H1 (cell line): Measurements from ENCODE around the gene PCP4. TPM values are rescaled to one million over a fixed set of nuclear protein-coding genes. Genes with fewer than 3 reads are reported as not detected.

Source experiments
- CTCF ChIA-PET: fragments of 300-600 bp; sonication (Branson Sonifier 250); formaldehyde crosslinking; loops from one replicate; lab custom pipeline; 2021; ENCODE audit not compliant: partially characterized antibody; lab: Charles Lee
- POLR2A ChIA-PET: fragments of 300-600 bp; sonication (Branson Sonifier 250); formaldehyde crosslinking; loops from one replicate; lab custom pipeline; 2021; ENCODE audit warnings: inconsistent platforms; ENCODE audit not compliant: partially characterized antibody; lab: Charles Lee
- DNase-seq, 2 experiments: peaks; one replicate each; pipeline versions ENCODE4 v3.0.0 to v3.0.0-alpha.2; 2010 to 2022; ENCODE audit warnings: low spot score in 2 of 2, low read depth in 1 of 2, mixed read lengths in 1 of 2
- FAIRE-seq: peaks from 2 replicates; lab custom pipeline; 2011; peaks lifted over from hg19 to GRCh38; lab: Jason Lieb, UNC
- H2AFZ ChIP-seq: 2 replicates; pipeline ENCODE4 v1.8.1; 2012; ENCODE audit warnings: low read length, inconsistent platforms
- H2AK5ac ChIP-seq: 2 replicates; pipeline ENCODE4 v1.6.1; 2013; ENCODE audit warnings: low read depth, low read length
- H2BK120ac ChIP-seq: replicated peaks from 2 replicates; pipeline ENCODE3; 2013; ENCODE audit warnings: low read depth, low read length, inconsistent platforms
- H2BK12ac ChIP-seq: 2 replicates; pipeline ENCODE4 v1.6.1; 2013; ENCODE audit warnings: low read depth, low read length
- H2BK15ac ChIP-seq: 2 replicates; pipeline ENCODE4 v1.6.1; 2013; ENCODE audit warnings: low read length
- H2BK20ac ChIP-seq: 2 replicates; pipeline ENCODE4 v1.6.1; 2013; ENCODE audit warnings: low read length
- H2BK5ac ChIP-seq: 2 replicates; pipeline ENCODE4 v1.6.1; 2013; ENCODE audit warnings: low read depth, low read length
- H3K14ac ChIP-seq: 2 replicates; pipeline ENCODE4 v1.6.1; 2013; ENCODE audit warnings: inconsistent platforms; ENCODE audit not compliant: insufficient read length
- H3K18ac ChIP-seq: 2 replicates; pipeline ENCODE4 v1.6.1; 2013; ENCODE audit warnings: low read length; ENCODE audit errors: extremely low read depth
- H3K23ac ChIP-seq: 2 replicates; pipeline ENCODE4 v1.6.1; 2013; ENCODE audit warnings: inconsistent platforms; ENCODE audit not compliant: insufficient read length
- H3K23me2 ChIP-seq: 2 replicates; pipeline ENCODE4 v1.6.1; 2013; ENCODE audit warnings: low read depth, low read length
- H3K27ac ChIP-seq: 2 replicates; pipeline ENCODE4 v1.6.1; 2011; ENCODE audit warnings: low read depth, low read length, inconsistent platforms
- H3K27me3 ChIP-seq, 4 experiments: replicated peaks in 1 of 4; 1 replicate in 1 of 4; 2 replicates in 3 of 4; pipeline versions ENCODE4 v1.6.1 to v1.8.1; 2011 to 2013; ENCODE audit warnings: low read length in 3 of 4, mild to moderate bottlenecking in 3 of 4, inconsistent platforms in 2 of 4, mixed read lengths in 2 of 4, moderate library complexity in 1 of 4; ENCODE audit not compliant: control insufficient read depth in 3 of 4, insufficient read depth in 3 of 4; ENCODE audit errors: extremely low read depth in 1 of 4
- H3K36me3 ChIP-seq, 4 experiments: 2 replicates each; pipeline versions ENCODE4 v1.6.1 to v1.8.1; 2011 to 2013; ENCODE audit warnings: mild to moderate bottlenecking in 4 of 4, low read length in 3 of 4, moderate library complexity in 2 of 4, control low read depth in 1 of 4, inconsistent platforms in 1 of 4; ENCODE audit not compliant: insufficient read depth in 4 of 4, control insufficient read depth in 2 of 4
- H3K4ac ChIP-seq: replicated peaks from 2 replicates; pipeline ENCODE3; 2013; ENCODE audit warnings: low read length, low read depth, mixed read lengths, inconsistent platforms; ENCODE audit not compliant: insufficient read length
- H3K4me1 ChIP-seq, 4 experiments: replicated peaks in 1 of 4; 1 replicate in 1 of 4; 2 replicates in 3 of 4; pipeline versions ENCODE4 v1.6.1 to v1.8.1; 2011 to 2013; ENCODE audit warnings: low read length in 3 of 4, inconsistent platforms in 2 of 4, mixed read lengths in 1 of 4; ENCODE audit not compliant: insufficient read depth in 4 of 4, control insufficient read depth in 3 of 4
- H3K4me2 ChIP-seq, 2 experiments: 2 replicates each; pipeline versions ENCODE4 v1.6.1 to v1.8.1; 2011 to 2013; ENCODE audit warnings: low read depth in 2 of 2, low read length in 2 of 2, control low read depth in 1 of 2, inconsistent platforms in 1 of 2, mild to moderate bottlenecking in 1 of 2; ENCODE audit not compliant: insufficient read depth in 1 of 2
- H3K4me3 ChIP-seq, 4 experiments: fragments of 200-600, 300-600 bp in 1 of 4; sonication (generic), shearing (Covaris generic), sonication (Bioruptor Twin) in 1 of 4; 2 replicates each; pipeline versions ENCODE4 v1.5.1 to v1.8.1; 2011 to 2016; ENCODE audit warnings: low read length in 4 of 4, low read depth in 3 of 4, control low read depth in 2 of 4, inconsistent platforms in 2 of 4, mild to moderate bottlenecking in 2 of 4, mixed read lengths in 1 of 4, moderate library complexity in 1 of 4; ENCODE audit not compliant: insufficient read depth in 2 of 4; ENCODE audit errors: extremely low read depth in 1 of 4
- H3K56ac ChIP-seq: replicated peaks from 2 replicates; pipeline ENCODE3; 2013; ENCODE audit warnings: low read depth, mild to moderate bottlenecking, mixed read lengths, low read length, inconsistent platforms; ENCODE audit not compliant: insufficient read length
- H3K79me1 ChIP-seq: 2 replicates; pipeline ENCODE4 v1.6.1; 2013; ENCODE audit warnings: low read depth, low read length, control low read depth
- H3K79me2 ChIP-seq, 2 experiments: 2 replicates each; pipeline versions ENCODE4 v1.6.1 to v1.8.1; 2012 to 2013; ENCODE audit warnings: low read length in 2 of 2, mild to moderate bottlenecking in 2 of 2, inconsistent platforms in 1 of 2; ENCODE audit not compliant: insufficient read depth in 2 of 2, control insufficient read depth in 1 of 2
- H3K9ac ChIP-seq, 4 experiments: replicated peaks in 1 of 4; 1 replicate in 1 of 4; 2 replicates in 3 of 4; pipeline versions ENCODE4 v1.6.1 to v1.8.1; 2011 to 2013; ENCODE audit warnings: low read depth in 3 of 4, low read length in 3 of 4, control low read depth in 2 of 4, mild to moderate bottlenecking in 2 of 4, moderate library complexity in 2 of 4, inconsistent platforms in 1 of 4; ENCODE audit errors: extremely low read depth in 1 of 4
- H3K9me3 ChIP-seq, 2 experiments: 2 replicates each; pipeline versions ENCODE4 v1.6.1 to v1.8.1; 2012 to 2013; ENCODE audit warnings: mild to moderate bottlenecking in 2 of 2, moderate library complexity in 2 of 2, control low read depth in 1 of 2, inconsistent platforms in 1 of 2, low read depth in 1 of 2, low read length in 1 of 2, mixed read lengths in 1 of 2; ENCODE audit not compliant: insufficient read depth in 2 of 2
- H4K20me1 ChIP-seq, 2 experiments: replicated peaks in 1 of 2; 2 replicates each; pipeline versions ENCODE3 to v1.8.1; 2011 to 2013; ENCODE audit warnings: inconsistent platforms in 2 of 2, low read length in 2 of 2, mild to moderate bottlenecking in 1 of 2; ENCODE audit not compliant: insufficient read depth in 2 of 2, control insufficient read depth in 1 of 2
- H4K5ac ChIP-seq: 2 replicates; pipeline ENCODE4 v1.6.1; 2013; ENCODE audit warnings: low read length, low read depth, mixed read lengths, inconsistent platforms; ENCODE audit not compliant: insufficient read length
- H4K8ac ChIP-seq: 2 replicates; pipeline ENCODE4 v1.8.0; 2013; ENCODE audit warnings: mild to moderate bottlenecking, moderate library complexity, low read length, inconsistent platforms; ENCODE audit not compliant: insufficient read depth; ENCODE audit errors: extremely low read depth
- H4K91ac ChIP-seq: replicated peaks from 2 replicates; pipeline ENCODE3; 2013; ENCODE audit warnings: low read length, mixed read lengths, inconsistent platforms; ENCODE audit not compliant: insufficient read length
- ATF3 ChIP-seq: IDR thresholded peaks from 2 replicates; pipeline ENCODE4 v1.6.1; 2011; ENCODE audit warnings: low read depth, mild to moderate bottlenecking, low read length; ENCODE audit not compliant: insufficient read depth
- CBX5 ChIP-seq: fragments of 300-800, 300-1000 bp; sonication (generic); IDR thresholded peaks from 2 replicates; pipeline ENCODE4 v1.7.1; 2016; ENCODE audit warnings: antibody characterized with exemption, low read length, low read depth
- CHD2 ChIP-seq: IDR thresholded peaks from 2 replicates; pipeline ENCODE4 v1.6.1; 2012; ENCODE audit warnings: low read length, improper control_type of control experiment
- JUN ChIP-seq: IDR thresholded peaks from 2 replicates; pipeline ENCODE4 v1.6.1; 2011; ENCODE audit warnings: low read depth, mild to moderate bottlenecking, improper control_type of control experiment, low read length
- MAX ChIP-seq: IDR thresholded peaks from 2 replicates; pipeline ENCODE4 v1.6.1; 2012; ENCODE audit warnings: inconsistent platforms
- NANOG ChIP-seq: IDR thresholded peaks from 2 replicates; pipeline ENCODE4 v1.6.1; 2011; ENCODE audit warnings: low read length, low read depth, mild to moderate bottlenecking, inconsistent platforms; ENCODE audit not compliant: insufficient read depth, poor library complexity, severe bottlenecking
- NRF1 ChIP-seq: IDR thresholded peaks from 2 replicates; pipeline ENCODE4 v1.6.1; 2011; ENCODE audit warnings: mild to moderate bottlenecking, low read depth, low read length, improper control_type of control experiment
- SIX5 ChIP-seq: IDR thresholded peaks from 2 replicates; pipeline ENCODE4 v1.6.1; 2011; ENCODE audit warnings: mild to moderate bottlenecking, low read depth, low read length
- TEAD4 ChIP-seq: IDR thresholded peaks from 2 replicates; pipeline ENCODE4 v1.6.1; 2012; ENCODE audit warnings: low read depth, low read length, inconsistent platforms, mixed read lengths
- WGBS, 2 experiments: shearing (Covaris generic) in 1 of 2; methylation state at CpG; one replicate each; pipeline versions ENCODE4 v1.1.6 to v1.1.7; 2013 to 2015; ENCODE audit warnings: low lambda C conversion rate in 2 of 2, mixed read lengths in 2 of 2, inconsistent platforms in 1 of 2, low coverage in 1 of 2, missing lambda C conversion rate in 1 of 2; ENCODE audit not compliant: insufficient replicate concordance in 2 of 2, insufficient coverage in 1 of 2, insufficient read length in 1 of 2; ENCODE audit errors: extremely low coverage in 1 of 2, missing lambda C conversion rate in 1 of 2; 5-methylcytosine and 5-hydroxymethylcytosine counted together
- polyA plus RNA-seq, 7 experiments: library from polyadenylated mRNA; depleted of rRNA in 3 of 7; stranded (reverse) in 5 of 7; unstranded in 2 of 7; fragments of >200 nt in 5 of 7; fragments of 200-250 nt in 2 of 7; gene quantifications; 1 replicate in 5 of 7; 2 replicates in 1 of 7; 4 replicates in 1 of 7; pipeline versions ENCODE4 v1.2.1 to v1.2.3, GENCODE V29; 2011 to 2013; ENCODE audit warnings: missing spikeins in 2 of 7, mixed read lengths in 2 of 7
- total RNA-seq: library from RNA; stranded (reverse); fragmentation: NEBNext Ultra II Directional; extraction: Animal tissue kit (Norgen Biotek cat#: 25700); gene quantifications from 2 replicates; pipeline ENCODE4 v1.2.1, GENCODE V29; 2021
- TF ChIP-seq, protein P1 (sequence below): IDR thresholded peaks from 2 replicates; pipeline ENCODE4 v1.6.1; 2012; ENCODE audit warnings: inconsistent platforms

The PCP4 gene
- total and polyA plus RNA-seq, 2 of the 8 experiments (the other 6 are each of a cell fraction or from before 2014, with no cell fraction given) = 1.8 to 2.4 TPM

DNA sequence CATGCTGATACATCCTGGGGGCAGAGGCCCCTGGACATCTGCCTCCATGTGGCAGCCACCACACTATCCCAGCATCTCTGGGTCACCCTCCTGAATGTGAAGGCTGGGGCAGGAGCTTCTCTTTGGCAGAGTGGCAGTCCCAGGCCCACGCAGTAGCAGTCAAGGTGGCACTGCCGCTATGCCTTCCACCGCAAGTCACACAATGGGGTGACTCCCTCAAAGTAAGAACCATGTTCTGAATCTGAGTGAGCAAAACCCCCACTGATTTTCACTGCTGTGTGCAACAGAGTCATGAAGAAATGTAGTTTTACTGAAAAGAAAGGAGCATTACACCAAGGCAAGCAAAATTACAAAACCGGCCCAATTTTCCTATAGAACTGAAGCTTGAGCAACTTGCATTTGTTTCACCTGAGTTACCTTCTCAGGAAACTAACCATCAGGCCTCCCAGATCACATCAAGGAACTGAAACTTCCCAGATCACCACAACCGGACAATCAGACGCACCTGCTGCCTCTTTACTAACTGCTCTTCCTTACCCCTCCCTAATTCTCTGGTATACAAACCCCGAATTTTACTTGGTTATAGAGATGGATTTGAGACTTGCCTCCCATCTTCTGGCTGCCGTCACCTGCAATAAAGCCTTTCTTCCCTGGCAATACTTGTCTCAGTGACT, 102.6 kb downstream of the PCP4 start:
- H3K4me3 ChIP-seq = no peak overlapping the region
- H3K18ac ChIP-seq = no peak overlapping the region
- H3K4me1 ChIP-seq = no peaks in the 10 kb centered on the region
- POLR2A ChIA-PET = no interaction called here
- no peak overlapping the region for H4K5ac ChIP-seq
- H3K4ac ChIP-seq = no peak overlapping the region
- no peak overlapping the region for H3K56ac ChIP-seq
- H2BK5ac ChIP-seq = no peak overlapping the region
- no peak overlapping the region for H3K9ac ChIP-seq
- no peak overlapping the region for H4K91ac ChIP-seq
- H2AK5ac ChIP-seq = 0 out of 2 replicates have a peak overlapping the region, but pooled peaks have one; percentile 44
- 93% methylated on average over 8 of the region's 8 CpGs; no CpG with 5 or more reads in 1 of the 2 experiments for WGBS, 2 experiments
- H2BK20ac ChIP-seq = no peak overlapping the region
- H3K79me1 ChIP-seq = no peaks in the 10 kb centered on the region
- no peak overlapping the region for H3K14ac ChIP-seq
- CTCF ChIA-PET = interaction anchor here (0.7 kb wide), 1 partner anchor 37 kb away, joined by 3 read pairs; no protein-coding TSS in a partner anchor
- no peak overlapping the region for H2BK12ac ChIP-seq
- DNase-seq (no peak), FAIRE-seq (no peak)
- no peaks in the 10 kb centered on the region for H4K20me1 ChIP-seq
- H2AFZ ChIP-seq = no peak overlapping the region
- H2BK120ac ChIP-seq = no peak overlapping the region
- no peaks in the 10 kb centered on the region for H3K36me3 ChIP-seq
- no peak overlapping the region for H2BK15ac ChIP-seq
- no peak overlapping the region for H4K8ac ChIP-seq
- H3K4me2 ChIP-seq = no peak overlapping the region
- H3K23me2 ChIP-seq = no peaks in the 10 kb centered on the region
- no peak overlapping the region for H3K27ac ChIP-seq
- H3K23ac ChIP-seq = no peak overlapping the region
- H3K9me3 ChIP-seq = 0 out of 4 replicates have a peak, but pooled peaks cover 0 to 3% of the 10 kb centered on the region in 2 experiments
- no peaks in the 10 kb centered on the region for H3K27me3 ChIP-seq
- no peaks in the 10 kb centered on the region for H3K79me2 ChIP-seq
- TF ChIP-seq CBX5 (no peak), ATF3 (no peak), CHD2 (no peak), JUN (no peak), NRF1 (no peak), SIX5 (no peak), TEAD4 (no peak), MAX (no peak), NANOG (no peak)
- TF ChIP-seq, protein P1, sequence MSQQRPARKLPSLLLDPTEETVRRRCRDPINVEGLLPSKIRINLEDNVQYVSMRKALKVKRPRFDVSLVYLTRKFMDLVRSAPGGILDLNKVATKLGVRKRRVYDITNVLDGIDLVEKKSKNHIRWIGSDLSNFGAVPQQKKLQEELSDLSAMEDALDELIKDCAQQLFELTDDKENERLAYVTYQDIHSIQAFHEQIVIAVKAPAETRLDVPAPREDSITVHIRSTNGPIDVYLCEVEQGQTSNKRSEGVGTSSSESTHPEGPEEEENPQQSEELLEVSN = no peak
